ENCODE results near the gene CPXM2. TPM values are rescaled to one million over a fixed set of nuclear protein-coding genes. Genes with fewer than 3 reads are reported as not detected.

The CPXM2 gene
- total and polyA plus RNA-seq, 9 of the 15 experiments (the other 6 are each of a cell fraction or from before 2014, with no cell fraction given) = not detected

- FAIRE-seq = no peak
- Histone ChIP-seq H2AFZ (ENCODE audit: low read depth, low read length) (no peak overlapping the region), H3K4me1 (replicated peaks in 1 of 2; ENCODE audit: control insufficient read depth in 2 of 2, insufficient read depth in 2 of 2, low read length in 2 of 2) (no peaks in the 10 kb centered on the region), H4K20me1 (replicated peaks; ENCODE audit: control insufficient read depth, insufficient read depth, low read length) (no peaks in the 10 kb centered on the region), H3K9me3 (replicated peaks; ENCODE audit: control insufficient read depth, insufficient read depth, low read depth, low read length) (0 out of 2 replicates have a peak, but pooled peaks cover 1% of the 10 kb centered on the region), H3K79me2 (ENCODE audit: control insufficient read depth, insufficient read depth, low read length) (no peaks in the 10 kb centered on the region), H3K36me3 (ENCODE audit: control insufficient read depth, insufficient read depth, low read length) (no peaks in the 10 kb centered on the region), H3K27me3 (ENCODE audit: control insufficient read depth in 2 of 2, insufficient read depth in 2 of 2, low read length in 2 of 2) (0 out of 5 replicates have a peak, but pooled peaks cover 0 to 4% of the 10 kb centered on the region in 2 experiments), H3K9me1 (ENCODE audit: control insufficient read depth, insufficient read depth, low read length) (no peaks in the 10 kb centered on the region), H3K4me2 (ENCODE audit: insufficient read depth, low read length) (no peak overlapping the region), H3K9ac (ENCODE audit: insufficient read depth in 1 of 2, low read depth in 2 of 2, low read length in 2 of 2) (no peak overlapping the region), H3K27ac (ENCODE audit: extremely low read depth, low read depth, low read length) (no peak overlapping the region), H3K4me3 (no peak overlapping the region)
- no peak for ATAC-seq
- no peak for DNase-seq (ENCODE audit: extremely low read depth in 1 of 4, low spot score in 3 of 4)
- in situ Hi-C loops (cut with MboI) (no loop called here), intact Hi-C loops (cut with micrococcal nuclease) (no loop called here)
- POLR2A ChIA-PET = no interaction called here
- CTCF ChIA-PET (ENCODE audit: low intra/inter-chr PET ratio) = no interaction called here
- whole genome bisulfite sequencing (ENCODE audit: insufficient coverage, low coverage, missing lambda C conversion rate) = 5% methylated on average over 2 of the region's 3 CpGs
- BruUV-seq (replicated peaks) = no TSS peak
- no peak for TF ChIP-seq ILF3 (IDR thresholded peaks at IDR 0.05; ENCODE audit: borderline replicate concordance)
- TF ChIP-seq NFIC (IDR thresholded peaks at IDR 0.05) = no peak
- TF ChIP-seq RBM17 (IDR thresholded peaks at IDR 0.05; ENCODE audit: borderline replicate concordance, low read depth, low read length) = no peak
- no peak for TF ChIP-seq ZNF184 (CRISPR knock-in tag; IDR thresholded peaks at IDR 0.05)
- no peak for TF ChIP-seq ZNF165 (CRISPR knock-in tag; IDR thresholded peaks at IDR 0.05; ENCODE audit: borderline replicate concordance)
- no peak for TF ChIP-seq CBFA2T2 (conservative IDR thresholded peaks at IDR 0.05)
- TF ChIP-seq MCM7 (IDR thresholded peaks at IDR 0.05) = no peak
Measured at GRCh38 chr10:123772645-123773508, 118.7 kb downstream of the CPXM2 start.

All from K562 (cell line).